HPDE6-E6E7 (cell line): Measurements from ENCODE around the gene GTPBP3.
"Not testable (repeated sequence)": the region's sequence is repeated elsewhere in the genome, so short reads cannot be mapped to it uniquely, and the experiment has no call there.

Source experiments
- DNase-seq: peaks from one replicate; pipeline ENCODE4 v3.0.0; 2011; ENCODE audit warnings: missing footprints; ENCODE audit errors: extremely low spot score

Gene GTPBP3

DNA sequence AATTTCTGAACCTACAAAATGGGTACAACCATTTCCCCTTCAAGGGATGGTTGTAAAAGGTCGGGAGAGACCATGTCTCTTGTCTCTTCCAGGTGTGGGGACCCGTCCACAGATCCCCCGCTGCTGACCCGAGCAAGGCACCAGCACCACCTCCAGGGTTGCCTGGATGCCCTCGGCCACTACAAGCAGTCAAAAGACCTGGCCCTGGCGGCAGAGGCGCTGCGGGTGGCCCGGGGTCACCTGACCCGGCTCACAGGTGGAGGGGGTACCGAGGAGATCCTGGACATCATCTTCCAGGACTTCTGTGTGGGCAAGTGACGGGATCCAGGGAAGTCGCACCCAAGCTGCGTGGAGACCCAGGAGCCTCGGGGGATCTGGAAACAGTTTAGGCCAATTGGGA lies 4.0 kb downstream of the GTPBP3 start:
- no peak for DNase-seq

- no peak for DNase-seq
These were observed 4.5 kb downstream of the GTPBP3 start for GRCh38 chr19:17341845-17342244.

GRCh38 chr19:17346109-17346671 lies 8.8 kb downstream of the GTPBP3 start:
- DNase-seq, result peak; percentile 78

DNA sequence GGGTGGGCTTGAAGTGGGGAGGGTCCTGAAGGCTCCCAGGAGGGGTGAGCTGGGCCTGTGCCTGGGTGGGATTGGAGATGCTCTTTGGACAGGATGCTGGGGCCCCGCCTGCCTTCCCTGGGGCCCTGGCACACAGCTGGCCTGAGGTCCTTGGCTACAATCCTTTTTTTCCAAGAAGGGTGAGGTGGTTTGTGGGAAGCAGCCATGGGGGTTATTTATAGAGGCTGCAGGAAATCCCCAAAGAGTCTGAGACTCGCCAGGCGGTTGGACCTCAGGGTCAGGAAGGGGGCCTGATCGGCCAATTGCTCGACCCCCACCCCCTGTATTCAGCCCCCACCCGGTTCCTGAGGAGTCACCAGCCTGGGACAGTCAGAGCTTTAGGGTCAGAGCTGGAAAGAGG lies 10.0 kb downstream of the GTPBP3 start:
- DNase-seq, result no peak

- DNase-seq, result no peak
These were observed 10.5 kb downstream of the GTPBP3 start for GRCh38 chr19:17347877-17348276.

DNA sequence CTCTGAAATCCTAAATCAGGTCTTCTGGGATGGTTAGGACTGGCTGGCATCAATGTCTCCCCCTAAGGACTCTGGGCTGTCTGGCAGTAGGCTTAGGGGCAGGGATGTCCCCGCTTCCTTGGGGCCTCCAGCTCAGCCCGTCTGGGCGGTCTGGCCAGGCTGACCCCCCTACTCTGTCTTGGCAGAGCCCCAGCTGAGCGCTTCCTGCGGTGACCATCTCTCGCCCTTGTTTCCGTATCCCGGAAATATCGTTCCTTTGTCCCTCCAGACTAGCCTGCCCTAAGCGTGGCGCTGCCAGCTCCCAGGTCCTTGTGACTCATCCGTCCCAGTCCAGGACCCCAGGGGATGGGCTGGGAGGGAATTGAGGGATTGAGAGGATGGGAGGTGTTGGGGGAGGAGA lies 11.3 kb downstream of the GTPBP3 start:
- DNase-seq, result no peak

GRCh38 chr19:17351815-17352435 lies 14.6 kb downstream of the GTPBP3 start:
- no peak for DNase-seq

- DNase-seq, result no peak
These were observed 15.4 kb downstream of the GTPBP3 start for GRCh38 chr19:17352608-17353280.

DNA sequence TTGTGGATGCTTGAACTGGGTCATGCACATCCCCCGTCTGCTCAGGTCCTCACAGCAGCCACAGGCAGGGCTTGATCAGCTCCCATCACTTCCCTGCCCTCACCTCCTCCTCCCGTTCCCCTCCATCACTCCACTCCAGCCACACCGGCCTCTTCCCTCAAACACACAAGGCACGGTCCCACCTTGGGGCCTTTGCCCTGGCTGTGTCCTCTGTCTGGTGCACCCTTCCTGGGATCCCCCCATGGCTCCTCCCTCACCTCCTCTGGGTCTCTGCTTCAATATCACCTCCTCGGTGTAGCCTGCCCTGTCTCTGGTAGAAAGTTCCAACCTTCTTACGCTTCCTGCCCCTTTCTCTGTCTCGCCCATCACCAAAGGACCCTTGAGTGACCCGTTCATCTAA lies 16.0 kb downstream of the GTPBP3 start:
- no peak for DNase-seq

- no peak for DNase-seq
These were observed 19.8 kb downstream of the GTPBP3 start for GRCh38 chr19:17357078-17357666.

DNA sequence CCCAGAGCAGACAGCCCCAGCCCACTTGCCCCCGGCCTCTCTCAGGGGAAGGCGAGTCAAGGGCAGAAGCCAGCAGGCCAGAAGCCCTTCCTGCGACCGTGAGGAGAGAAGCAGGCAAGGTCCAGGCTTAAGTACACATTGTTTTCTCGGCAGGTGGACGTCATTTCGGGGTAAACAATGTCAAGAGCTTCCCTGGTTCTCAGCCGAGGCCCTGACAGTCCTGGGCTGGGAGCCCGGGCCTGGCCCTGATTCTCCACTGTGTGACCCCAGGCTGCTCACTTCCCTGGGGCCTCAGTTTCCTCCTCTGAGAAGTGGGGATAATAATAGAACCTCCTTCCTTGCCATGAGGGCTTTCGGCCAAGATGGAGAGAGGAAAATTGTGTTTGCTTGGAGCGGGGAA lies 20.4 kb downstream of the GTPBP3 start:
- no peak for DNase-seq

GRCh38 chr19:17358395-17358794 lies 21.0 kb downstream of the GTPBP3 start:
- DNase-seq, result no peak

GRCh38 chr19:17359905-17360800 lies 22.8 kb downstream of the GTPBP3 start:
- DNase-seq, result no peak

DNA sequence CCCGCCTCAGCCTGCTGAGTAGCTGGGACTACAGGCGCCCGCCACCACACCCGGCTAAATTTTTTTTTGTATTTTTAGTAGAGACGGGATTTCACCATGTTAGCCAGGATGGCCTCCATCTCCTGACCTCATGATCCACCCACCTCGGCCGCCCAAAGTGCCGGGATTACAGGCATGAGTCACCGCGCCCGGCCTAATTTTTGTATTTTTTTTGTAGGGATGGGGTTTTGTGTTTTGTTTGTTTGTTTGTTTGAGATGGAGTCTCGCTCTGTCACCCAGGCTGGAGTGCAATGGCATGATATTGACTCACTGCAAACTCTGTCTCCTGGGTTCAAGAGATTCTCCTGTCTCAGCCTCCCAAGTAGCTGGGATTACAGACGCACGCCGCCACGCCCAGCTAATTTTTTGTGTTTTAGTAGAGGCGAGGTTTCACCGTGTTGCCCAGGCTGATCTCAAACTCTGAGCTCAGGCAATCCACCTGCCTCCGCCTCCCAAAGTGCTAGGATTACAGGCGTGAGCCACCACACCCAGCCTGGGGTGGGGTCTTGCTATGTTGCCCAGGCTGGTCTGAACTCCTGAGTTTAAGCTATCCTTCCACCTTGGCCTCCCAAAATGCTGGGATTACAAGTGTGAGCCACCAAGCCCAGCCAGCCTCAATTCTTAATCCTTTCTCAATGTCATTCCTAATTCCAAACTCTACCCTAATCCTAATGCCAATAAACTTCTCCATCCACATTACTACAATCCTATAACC lies 26.7 kb downstream of the GTPBP3 start:
- DNase-seq, result not testable (repeated sequence)

DNA sequence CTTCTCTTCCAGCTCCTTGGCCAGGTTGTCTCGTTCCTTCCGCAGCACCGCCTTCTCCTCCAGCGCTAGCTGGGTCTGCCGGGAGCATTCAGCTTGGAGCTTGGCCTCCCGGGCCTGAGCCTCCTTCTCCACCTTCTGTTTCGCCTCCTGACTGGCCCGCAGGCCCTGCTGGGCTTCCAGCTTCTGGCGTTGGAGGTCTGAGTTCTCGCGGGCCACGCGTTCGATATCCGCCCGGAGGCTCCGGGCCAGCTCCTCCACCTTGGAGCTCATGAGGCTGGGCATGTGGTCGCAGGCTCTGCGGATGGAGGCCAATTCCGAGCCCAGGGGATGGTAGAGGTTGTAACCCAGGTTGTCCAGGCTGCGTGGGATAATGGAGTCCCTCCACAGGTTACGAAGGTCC lies 28.0 kb downstream of the GTPBP3 start:
- no peak for DNase-seq

GRCh38 chr19:17370026-17370587 lies 32.8 kb downstream of the GTPBP3 start:
- DNase-seq, result no peak

DNA sequence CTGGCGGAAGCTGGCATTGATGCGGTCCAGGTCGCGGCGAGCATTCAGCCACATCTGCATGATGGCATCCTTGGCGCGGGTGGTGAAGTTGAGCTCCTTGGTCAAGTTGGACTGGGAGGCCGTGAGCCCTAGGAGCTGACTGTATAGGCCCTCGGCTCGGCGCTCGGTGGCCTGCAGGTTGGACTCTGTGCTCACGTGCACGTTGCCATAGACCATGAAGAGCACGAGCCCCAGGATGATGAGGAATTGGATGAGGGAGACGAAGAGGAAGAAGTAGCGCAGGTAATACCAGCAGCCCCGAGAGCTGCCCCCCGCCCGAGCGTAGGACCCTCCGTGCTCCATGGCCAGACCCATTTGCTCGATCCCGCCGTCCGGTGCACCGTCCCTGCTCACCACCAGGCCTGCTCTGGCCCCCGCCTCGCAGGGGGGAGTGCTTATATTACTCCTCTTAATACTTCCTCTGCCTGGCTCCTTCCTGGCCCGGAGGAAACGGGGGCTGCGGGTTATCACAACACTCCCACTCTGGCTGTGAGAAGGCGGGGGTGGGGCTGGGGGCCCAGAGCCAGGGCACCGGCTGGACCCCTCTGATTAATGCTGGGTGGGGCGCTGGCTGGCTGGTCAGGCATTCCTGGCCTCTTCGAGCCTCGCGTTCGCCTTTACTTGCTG lies 39.7 kb downstream of the GTPBP3 start, which contains the start of gene PLVAP:
TSS of gene PLVAP (minus strand) at position 408 of the 666 bp plus-strand sequence. CDS start at position 354, 54 bp downstream.
- DNase-seq, result no peak

- DNase-seq, result no peak
These were observed 40.9 kb downstream of the GTPBP3 start for GRCh38 chr19:17378271-17378670.

DNA sequence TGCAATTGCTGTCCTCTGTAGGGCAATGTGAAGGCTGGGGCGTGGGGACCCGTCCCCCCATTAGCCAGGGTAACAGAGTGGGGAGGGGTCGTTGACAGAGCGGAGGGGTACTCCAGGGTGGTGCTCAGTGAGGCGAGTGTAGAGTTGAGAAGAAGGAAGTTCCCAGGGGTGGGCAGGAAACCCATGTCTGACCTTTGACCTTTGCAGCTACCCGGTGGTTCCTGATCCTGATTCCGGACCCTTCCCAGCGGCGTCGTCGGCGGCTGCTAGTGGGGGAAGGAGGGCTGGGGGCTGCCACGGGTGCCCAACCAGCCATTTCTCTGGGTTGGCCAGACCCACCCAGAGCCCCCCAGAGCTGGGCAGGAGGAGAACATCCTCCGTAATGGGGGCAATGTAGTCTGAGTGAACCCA lies 41.9 kb downstream of the GTPBP3 start:
- no peak for DNase-seq
